ENCODE measurements around the gene PPP1R16B. TPM values are rescaled to one million over a fixed set of nuclear protein-coding genes. Genes with fewer than 3 reads are reported as not detected.

The PPP1R16B gene
- 19.8 and 23.6 TPM in 2 replicates for total RNA-seq (2014; rRNA removed; shearing (Covaris generic))

DNA sequence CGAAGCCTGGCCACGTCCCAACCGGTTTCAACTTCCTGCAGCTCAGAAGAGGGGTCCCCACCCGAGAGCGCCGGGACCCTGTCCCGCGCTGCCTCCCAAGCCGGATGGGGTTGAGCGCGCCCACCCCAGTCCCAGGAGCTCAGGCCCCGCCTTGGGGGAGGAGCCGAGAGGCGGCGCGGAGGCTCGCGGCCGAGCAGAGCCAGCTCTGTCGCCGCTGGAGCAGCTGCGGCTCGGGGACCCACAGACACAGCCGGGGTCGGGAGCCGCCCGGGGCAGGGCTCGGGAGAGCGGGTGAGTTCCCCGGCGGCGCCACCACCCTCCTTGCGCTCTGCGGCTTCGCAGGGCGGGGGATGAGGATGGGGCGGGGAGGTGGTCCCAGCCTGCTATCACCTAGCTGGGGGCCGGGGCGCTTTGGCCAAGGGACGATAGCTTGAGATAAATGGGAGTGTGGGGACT is at the start of gene PPP1R16B:
PPP1R16B (plus strand) TSS at position 196 of the 456 bp plus-strand sequence. CDS start 30,229 bp downstream, outside the sequence.
- Histone ChIP-seq H3K4me3 (ENCODE audit: insufficient read depth, low read depth, low read length) (peak within 1 kb of the TSS; percentile 80), H3K36me3 (replicated peaks; ENCODE audit: control insufficient read depth, insufficient read depth, low read length) (peaks cover 2% of the 10 kb centered on the region; the same call in 1 of the 2 replicates), H3K27me3 (ENCODE audit: control insufficient read depth, insufficient read depth, low read length) (peaks cover 3% of the 10 kb centered on the region)
- peak; percentile 91 for DNase-seq

DNA sequence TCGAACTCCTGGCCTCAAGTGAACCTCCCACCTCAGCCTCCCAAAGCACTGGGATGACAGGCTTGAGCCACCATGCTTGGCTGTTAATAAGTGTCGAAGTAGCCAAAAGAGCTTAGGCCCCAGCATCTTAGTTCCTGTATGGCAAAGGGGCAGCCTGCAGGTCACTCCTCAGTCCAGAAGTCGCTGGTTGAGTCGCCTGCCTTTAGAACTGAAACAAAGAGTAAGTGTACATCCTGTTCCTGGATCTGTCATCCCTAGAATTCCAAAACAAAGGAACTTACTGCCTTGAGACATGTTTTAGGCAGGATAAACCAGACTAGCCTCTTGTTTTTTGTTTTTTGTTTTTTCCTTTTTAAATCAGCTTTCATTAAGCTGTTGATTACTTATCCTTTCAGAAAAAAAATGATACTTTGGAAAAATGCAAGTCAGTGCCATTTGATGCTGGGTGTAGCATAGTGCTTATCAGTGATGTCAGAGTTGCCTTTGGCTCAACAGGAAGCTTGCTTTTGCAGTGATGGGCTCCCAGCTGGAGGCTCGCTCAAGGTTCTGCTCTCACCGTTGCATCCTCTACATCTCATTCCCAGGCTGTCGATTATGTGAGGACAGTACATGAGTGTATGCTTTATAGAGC is 48.2 kb upstream of the PPP1R16B start:
- Histone ChIP-seq H3K27me3 (ENCODE audit: control insufficient read depth, insufficient read depth, low read length) (no peaks in the 10 kb centered on the region), H3K36me3 (replicated peaks; ENCODE audit: control insufficient read depth, insufficient read depth, low read length) (peaks cover 19% of the 10 kb centered on the region), H3K4me3 (ENCODE audit: insufficient read depth, low read depth, low read length) (no peak overlapping the region)
- DNase-seq = no peak

DNA sequence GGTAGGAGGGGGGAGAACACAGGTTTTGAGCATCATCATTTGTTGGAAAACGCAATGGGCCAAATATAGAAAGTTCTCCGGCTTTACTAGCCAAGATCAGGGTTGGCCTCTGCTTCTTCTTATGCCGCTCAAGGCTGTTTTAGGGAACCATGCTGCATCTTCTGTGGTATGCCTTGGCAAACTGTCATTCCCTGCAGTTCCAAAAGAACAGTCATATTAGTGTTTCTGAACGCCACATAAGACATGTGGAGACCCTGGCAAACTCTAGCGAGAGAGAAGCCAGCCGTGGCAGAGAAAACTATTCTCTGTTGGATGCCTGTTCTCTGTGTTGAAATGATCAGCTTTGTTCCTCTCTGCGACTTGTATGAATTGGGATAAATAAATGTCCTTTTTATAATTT is 46.4 kb upstream of the PPP1R16B start:
- H3K27me3 ChIP-seq (ENCODE audit: control insufficient read depth, insufficient read depth, low read length) = no peaks in the 10 kb centered on the region
- no peak overlapping the region for H3K4me3 ChIP-seq (ENCODE audit: insufficient read depth, low read depth, low read length)
- H3K36me3 ChIP-seq (replicated peaks; ENCODE audit: control insufficient read depth, insufficient read depth, low read length) = peaks cover 20% of the 10 kb centered on the region
- no peak for DNase-seq

DNA sequence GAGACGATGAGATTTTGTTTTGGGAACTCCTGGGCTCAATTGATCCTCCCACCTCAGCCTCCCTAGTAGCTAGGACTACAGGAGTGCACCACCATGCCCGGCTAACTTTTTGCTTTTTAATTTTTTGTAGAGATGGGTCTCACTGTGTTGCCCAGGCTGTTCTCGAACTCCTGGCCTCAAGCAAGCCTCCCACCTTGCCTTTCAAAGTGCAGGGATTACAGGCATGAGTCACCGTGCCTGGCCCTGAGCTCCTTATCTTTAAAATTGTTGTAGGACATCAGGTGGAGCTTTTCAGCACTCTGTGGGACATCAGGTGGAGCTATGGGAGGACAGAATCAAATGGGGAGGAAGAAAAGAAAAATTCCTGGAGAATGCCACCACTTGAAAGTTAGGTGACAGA is 44.5 kb upstream of the PPP1R16B start:
- no peaks in the 10 kb centered on the region for H3K27me3 ChIP-seq (ENCODE audit: control insufficient read depth, insufficient read depth, low read length)
- peaks cover 17% of the 10 kb centered on the region for H3K36me3 ChIP-seq (replicated peaks; ENCODE audit: control insufficient read depth, insufficient read depth, low read length)
- no peak for DNase-seq
- H3K4me3 ChIP-seq (ENCODE audit: insufficient read depth, low read depth, low read length) = no peak overlapping the region

DNA sequence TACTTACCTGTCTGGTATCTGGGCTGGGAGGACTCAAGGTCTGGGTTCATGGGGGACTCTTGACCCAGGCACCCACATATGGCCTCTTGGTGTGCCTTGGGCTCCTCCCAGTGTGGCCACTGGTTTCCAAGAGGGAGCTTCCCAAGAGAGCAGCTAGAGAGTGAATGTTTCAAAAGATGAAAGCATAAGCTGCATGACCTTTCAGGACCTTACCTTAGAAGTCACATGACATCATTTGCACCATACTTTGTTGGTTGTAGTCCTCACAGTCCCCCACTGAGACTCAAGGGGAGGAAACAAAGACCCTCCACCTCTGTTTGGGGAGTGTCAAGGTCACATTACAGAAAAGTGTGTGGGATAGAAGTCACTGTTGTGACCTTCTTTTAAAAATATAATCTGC is 43.3 kb upstream of the PPP1R16B start:
- Histone ChIP-seq H3K36me3 (replicated peaks; ENCODE audit: control insufficient read depth, insufficient read depth, low read length) (peaks cover 16% of the 10 kb centered on the region), H3K27me3 (ENCODE audit: control insufficient read depth, insufficient read depth, low read length) (no peaks in the 10 kb centered on the region), H3K4me3 (ENCODE audit: insufficient read depth, low read depth, low read length) (no peak overlapping the region)
- no peak for DNase-seq

DNA sequence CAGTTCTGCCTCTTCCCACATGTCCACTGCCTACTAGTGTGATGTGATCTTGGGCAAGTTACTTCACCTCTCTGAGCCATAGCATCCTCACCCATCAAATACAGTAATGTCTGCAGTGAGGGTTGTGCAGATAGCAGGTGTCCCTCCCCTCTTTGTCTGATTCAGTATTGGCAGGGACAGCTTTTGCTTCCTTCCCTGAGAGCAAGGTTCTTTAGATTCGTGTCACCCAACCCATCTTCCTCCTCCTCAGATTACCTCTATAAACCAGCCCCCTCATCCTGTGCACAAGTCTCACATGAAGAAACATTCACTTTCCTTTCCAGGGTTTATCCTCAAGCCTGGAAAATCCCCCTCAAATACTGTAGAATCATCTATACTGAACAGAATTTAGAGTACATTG is 41.9 kb upstream of the PPP1R16B start:
- Histone ChIP-seq H3K27me3 (ENCODE audit: control insufficient read depth, insufficient read depth, low read length) (no peaks in the 10 kb centered on the region), H3K4me3 (ENCODE audit: insufficient read depth, low read depth, low read length) (no peak overlapping the region), H3K36me3 (replicated peaks; ENCODE audit: control insufficient read depth, insufficient read depth, low read length) (peaks cover 20% of the 10 kb centered on the region)
- DNase-seq = no peak

DNA sequence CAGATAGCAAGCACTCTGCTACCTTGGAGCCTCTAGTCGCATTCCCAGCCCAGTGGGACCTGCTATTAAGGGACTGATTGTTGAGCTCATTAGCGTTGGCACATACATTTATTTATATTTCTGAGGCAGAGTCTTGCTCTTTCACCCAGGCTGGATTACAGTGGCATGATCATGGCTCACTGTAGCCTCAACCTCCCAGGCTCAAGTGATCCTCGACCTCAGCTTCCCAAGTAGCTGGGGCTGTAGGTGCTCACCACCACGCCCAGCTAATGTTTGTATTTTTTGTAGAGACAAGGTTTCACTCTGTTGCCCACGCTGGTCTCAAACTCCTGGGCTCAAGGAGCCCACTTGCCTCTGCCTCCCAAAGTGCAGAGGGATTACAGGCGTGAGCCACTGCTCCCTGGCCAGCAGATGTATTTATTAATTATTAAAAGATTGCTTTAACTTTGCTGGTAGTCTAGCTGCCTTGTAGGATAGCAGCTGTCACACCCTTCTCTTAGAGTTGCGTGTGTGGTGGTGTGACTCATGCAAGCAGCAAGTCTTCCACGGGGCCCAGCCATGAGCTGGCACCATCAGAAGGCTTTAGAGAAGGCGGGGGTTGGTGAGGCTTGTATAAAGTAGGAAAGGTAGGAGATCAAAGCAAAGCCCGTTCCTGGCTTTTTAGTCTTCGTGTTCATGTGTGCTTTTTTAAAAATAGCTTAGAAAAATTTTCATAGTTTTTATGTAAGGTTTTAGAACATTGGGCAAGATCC is 40.8 kb upstream of the PPP1R16B start:
- no peaks in the 10 kb centered on the region for H3K27me3 ChIP-seq (ENCODE audit: control insufficient read depth, insufficient read depth, low read length)
- no peak for DNase-seq
- H3K36me3 ChIP-seq (replicated peaks; ENCODE audit: control insufficient read depth, insufficient read depth, low read length) = peaks cover 20% of the 10 kb centered on the region
- H3K4me3 ChIP-seq (ENCODE audit: insufficient read depth, low read depth, low read length) = no peak overlapping the region

DNA sequence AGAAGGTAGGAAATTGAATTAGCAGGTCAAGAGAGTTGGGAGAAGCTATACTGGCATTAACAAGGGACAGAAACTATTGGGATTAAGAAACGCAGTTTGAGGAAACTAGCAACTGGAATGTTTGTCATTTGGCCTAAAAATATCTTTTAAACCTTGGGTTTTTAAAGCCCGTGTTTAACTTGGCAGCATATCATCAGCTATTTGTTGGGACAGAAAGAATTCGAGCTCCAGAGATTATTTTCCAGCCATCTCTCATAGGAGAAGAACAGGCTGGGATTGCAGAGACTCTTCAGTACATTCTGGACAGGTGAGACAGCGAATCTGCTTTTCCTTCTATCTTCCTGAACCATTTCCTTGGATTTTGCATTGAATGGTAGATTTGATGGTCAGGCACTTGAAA is 39.4 kb upstream of the PPP1R16B start:
- Histone ChIP-seq H3K27me3 (ENCODE audit: control insufficient read depth, insufficient read depth, low read length) (no peaks in the 10 kb centered on the region), H3K36me3 (replicated peaks; ENCODE audit: control insufficient read depth, insufficient read depth, low read length) (peaks cover 16% of the 10 kb centered on the region), H3K4me3 (ENCODE audit: insufficient read depth, low read depth, low read length) (no peak overlapping the region)
- no peak for DNase-seq

DNA sequence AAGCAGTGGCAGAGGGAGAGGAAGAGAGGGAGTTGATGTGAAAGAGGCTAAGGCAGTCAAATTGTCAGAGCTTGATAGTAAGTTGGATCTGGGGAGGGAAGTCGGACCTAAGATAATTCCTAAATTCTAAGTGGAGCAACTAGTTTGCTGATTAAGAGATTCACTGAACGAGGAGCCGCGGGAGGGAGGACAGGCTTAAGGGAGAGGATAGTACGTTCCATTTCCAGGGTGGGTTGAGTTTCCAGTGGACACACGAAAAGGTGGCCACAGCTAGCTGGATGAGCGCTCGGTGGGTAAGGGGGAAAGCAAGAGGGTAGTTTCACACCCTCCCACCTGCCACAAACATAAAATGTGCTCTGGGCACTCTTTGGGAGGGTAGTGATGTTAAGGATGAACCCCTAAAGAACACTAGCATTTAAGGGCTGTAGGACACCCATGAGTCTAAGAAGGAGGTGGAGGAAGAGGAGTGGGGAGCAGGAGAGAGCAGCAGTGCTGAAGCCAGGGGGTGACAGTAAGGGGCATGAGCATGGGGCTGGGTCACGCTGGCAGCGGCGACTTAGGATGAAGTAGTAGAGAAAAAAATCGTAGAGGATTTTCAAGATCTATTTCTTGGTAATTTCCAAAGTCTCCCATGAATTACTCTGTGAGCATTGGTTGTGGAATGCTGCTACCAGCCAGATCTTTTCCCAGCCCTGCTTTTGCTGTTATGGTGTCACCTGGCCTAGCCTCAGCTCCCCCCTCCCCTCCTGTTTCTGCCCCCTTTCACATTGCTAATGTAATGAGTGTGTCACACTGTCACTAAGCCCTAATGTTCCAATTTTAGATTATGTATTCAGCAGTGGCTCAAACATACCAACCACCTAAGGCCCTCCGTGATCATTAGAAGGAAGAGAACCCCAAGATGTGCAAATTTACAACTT is 35.9 kb upstream of the PPP1R16B start:
- DNase-seq = no peak
- Histone ChIP-seq H3K27me3 (ENCODE audit: control insufficient read depth, insufficient read depth, low read length) (no peaks in the 10 kb centered on the region), H3K4me3 (ENCODE audit: insufficient read depth, low read depth, low read length) (no peak overlapping the region), H3K36me3 (replicated peaks; ENCODE audit: control insufficient read depth, insufficient read depth, low read length) (peaks cover 10% of the 10 kb centered on the region)

DNA sequence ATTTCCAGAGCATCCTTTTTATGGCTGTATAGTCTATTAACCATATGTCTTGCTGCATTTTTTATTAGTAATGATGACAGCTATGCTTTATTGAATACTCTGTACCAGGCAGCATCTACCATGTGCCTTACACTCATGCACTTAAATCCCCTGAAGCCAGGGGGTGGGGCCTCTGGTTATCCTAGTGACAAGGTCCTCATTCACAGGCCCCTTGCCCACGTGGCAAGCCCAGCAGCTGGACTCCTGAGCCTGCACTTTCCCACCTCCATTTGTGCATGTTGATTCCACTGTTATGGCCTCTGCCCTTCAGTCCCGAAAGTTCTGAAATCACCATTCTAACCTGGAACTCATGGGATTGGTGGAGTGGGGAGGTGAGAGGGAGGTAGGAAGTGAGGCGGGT is 35.0 kb upstream of the PPP1R16B start:
- no peak for DNase-seq
- H3K27me3 ChIP-seq (ENCODE audit: control insufficient read depth, insufficient read depth, low read length) = no peaks in the 10 kb centered on the region
- no peak overlapping the region for H3K4me3 ChIP-seq (ENCODE audit: insufficient read depth, low read depth, low read length)
- H3K36me3 ChIP-seq (replicated peaks; ENCODE audit: control insufficient read depth, insufficient read depth, low read length) = peaks cover 10% of the 10 kb centered on the region

DNA sequence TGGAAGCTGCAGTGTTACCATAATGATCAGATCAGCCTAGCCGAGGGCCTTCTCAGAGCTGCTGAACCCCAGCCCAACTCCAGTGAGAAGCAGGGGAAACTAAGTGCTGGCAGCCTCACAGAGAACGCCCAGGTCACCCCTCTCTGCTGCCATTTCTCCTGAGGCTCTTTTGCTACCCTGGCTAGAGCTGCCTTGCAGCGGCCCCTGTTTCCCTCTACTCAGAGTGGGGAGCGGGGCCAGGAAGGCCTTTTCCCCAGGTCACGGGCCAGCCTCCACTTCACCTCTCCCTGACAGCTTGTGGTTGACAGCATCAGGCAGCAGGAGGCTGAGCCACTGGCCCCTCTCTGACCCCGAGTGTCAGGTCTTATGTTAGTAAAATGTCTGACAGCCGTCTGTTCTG is 34.5 kb upstream of the PPP1R16B start:
- no peak for DNase-seq
- Histone ChIP-seq H3K4me3 (ENCODE audit: insufficient read depth, low read depth, low read length) (no peak overlapping the region), H3K36me3 (replicated peaks; ENCODE audit: control insufficient read depth, insufficient read depth, low read length) (peaks cover 10% of the 10 kb centered on the region), H3K27me3 (ENCODE audit: control insufficient read depth, insufficient read depth, low read length) (no peaks in the 10 kb centered on the region)

DNA sequence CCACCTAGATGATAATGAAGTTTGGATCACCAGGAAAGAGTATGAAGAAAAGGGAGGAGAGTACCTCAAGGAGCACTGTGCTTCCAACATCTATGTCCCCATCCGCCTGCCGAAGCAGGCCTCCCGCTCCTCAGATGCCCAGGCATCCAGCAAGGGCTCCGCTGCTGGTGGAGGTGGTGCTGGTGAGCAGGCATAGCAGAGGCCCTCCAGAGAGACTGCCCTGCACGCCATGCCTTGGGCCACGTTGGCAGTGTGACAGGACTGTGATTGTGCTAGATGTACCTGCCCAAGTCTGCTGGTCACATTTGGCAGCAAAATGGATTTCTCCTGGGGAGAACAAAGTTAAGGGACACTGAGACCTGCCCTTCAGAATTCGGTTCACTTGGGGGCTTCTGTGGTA is 33.9 kb upstream of the PPP1R16B start:
- no peak for DNase-seq
- H3K4me3 ChIP-seq (ENCODE audit: insufficient read depth, low read depth, low read length) = no peak overlapping the region
- no peaks in the 10 kb centered on the region for H3K27me3 ChIP-seq (ENCODE audit: control insufficient read depth, insufficient read depth, low read length)
- peaks cover 10% of the 10 kb centered on the region for H3K36me3 ChIP-seq (replicated peaks; ENCODE audit: control insufficient read depth, insufficient read depth, low read length)

DNA sequence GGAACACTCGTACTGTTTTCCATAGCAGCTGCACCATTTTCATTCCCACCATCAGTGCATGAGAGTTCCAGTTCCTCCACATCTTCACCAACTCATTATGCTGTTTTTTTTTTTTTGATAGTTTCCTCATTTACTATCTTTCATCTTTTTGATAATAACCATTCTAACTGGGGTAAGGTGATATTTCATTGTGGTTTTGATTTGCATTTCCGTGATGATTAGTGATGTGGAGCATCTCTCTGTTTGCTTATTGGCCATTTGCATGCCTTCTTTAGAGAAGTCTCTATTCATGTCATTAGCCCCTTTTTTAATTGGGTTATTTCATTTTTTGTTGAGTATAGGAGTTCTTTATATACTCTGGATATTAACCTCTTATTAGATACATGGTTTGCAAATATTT is 31.3 kb upstream of the PPP1R16B start:
- Histone ChIP-seq H3K27me3 (ENCODE audit: control insufficient read depth, insufficient read depth, low read length) (no peaks in the 10 kb centered on the region), H3K36me3 (replicated peaks; ENCODE audit: control insufficient read depth, insufficient read depth, low read length) (peaks cover 5% of the 10 kb centered on the region), H3K4me3 (ENCODE audit: insufficient read depth, low read depth, low read length) (no peak overlapping the region)
- no peak for DNase-seq

DNA sequence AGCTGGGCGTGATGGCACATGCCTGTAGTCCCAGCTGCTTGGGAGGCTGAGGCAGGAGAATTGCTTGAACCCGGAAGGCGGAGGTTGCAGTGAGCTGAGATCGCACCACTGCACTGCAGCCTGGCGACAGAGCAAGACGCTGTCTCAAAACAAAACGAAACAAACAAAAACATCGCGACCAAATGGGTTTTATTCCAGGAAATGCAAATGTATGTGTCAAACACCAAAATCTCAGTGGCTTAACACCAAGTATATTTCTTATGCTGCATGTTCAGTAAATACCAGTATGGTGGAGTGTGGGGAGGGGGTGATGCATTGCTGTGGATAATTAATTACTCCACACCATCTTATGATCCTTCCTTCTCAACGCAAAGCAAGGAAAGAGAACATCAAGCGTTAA is 29.1 kb upstream of the PPP1R16B start:
- Histone ChIP-seq H3K36me3 (replicated peaks; ENCODE audit: control insufficient read depth, insufficient read depth, low read length) (peaks cover 4% of the 10 kb centered on the region), H3K4me3 (ENCODE audit: insufficient read depth, low read depth, low read length) (no peak overlapping the region), H3K27me3 (ENCODE audit: control insufficient read depth, insufficient read depth, low read length) (no peaks in the 10 kb centered on the region)
- DNase-seq = no peak
